ENCODE measurements around the gene NFE2L2. TPM values are rescaled to one million over a fixed set of nuclear protein-coding genes. Genes with fewer than 3 reads are reported as not detected.

Gene NFE2L2
- total RNA-seq, 1 donor from 2014 or later = 105 TPM

GRCh38 chr2:177217247-177217843 lies 47.2 kb downstream of the NFE2L2 start:
- H3K9me3 ChIP-seq = no peaks in the 10 kb centered on the region
- DNase-seq = no peak
- H3K36me3 ChIP-seq = peaks cover 78% of the 10 kb centered on the region
- H3K4me1 ChIP-seq = peaks cover 68% of the 10 kb centered on the region
- TF ChIP-seq CTCF (IDR thresholded peaks at IDR 0.05) = no peak
- H3K27ac ChIP-seq = no peak overlapping the region
- ATAC-seq = no peak
- no peaks in the 10 kb centered on the region for H3K27me3 ChIP-seq (ENCODE audit: low read depth)
- intact Hi-C loops (cut with DNase I) = no loop called here
- no peak overlapping the region for H3K4me3 ChIP-seq

GRCh38 chr2:177212891-177213856 lies 51.4 kb downstream of the NFE2L2 start:
- Histone ChIP-seq H3K27ac (peak overlapping the region; percentile 99), H3K9me3 (no peaks in the 10 kb centered on the region), H3K27me3 (ENCODE audit: low read depth) (no peaks in the 10 kb centered on the region), H3K4me3 (peak overlapping the region; percentile 66), H3K4me1 (peaks cover 53% of the 10 kb centered on the region), H3K36me3 (peaks cover 37% of the 10 kb centered on the region)
- ATAC-seq (peak; percentile 89 to 93), DNase-seq (peak; percentile 95)
- TF ChIP-seq CTCF (IDR thresholded peaks at IDR 0.05) = no peak
- intact Hi-C loops (cut with DNase I) = no loop called here

GRCh38 chr2:177212106-177212890 lies 52.2 kb downstream of the NFE2L2 start, which contains the start of gene HNRNPA3:
Gene HNRNPA3 (plus strand): TSS chr2:177212794. CDS start chr2:177212800, 6 bp downstream.
- H3K9me3 ChIP-seq = no peaks in the 10 kb centered on the region

GRCh38 chr2:177211576-177212105 lies 52.9 kb downstream of the NFE2L2 start:
- H3K27me3 ChIP-seq (ENCODE audit: low read depth) = no peaks in the 10 kb centered on the region
- peaks cover 39% of the 10 kb centered on the region for H3K4me1 ChIP-seq
- no peaks in the 10 kb centered on the region for H3K9me3 ChIP-seq
- H3K36me3 ChIP-seq = peaks cover 21% of the 10 kb centered on the region
- H3K4me3 ChIP-seq = peak overlapping the region; percentile 66
- DNase-seq = no peak
- peak overlapping the region; percentile 99 for H3K27ac ChIP-seq
- intact Hi-C loops (cut with DNase I) = no loop called here
- ATAC-seq = no peak
- TF ChIP-seq CTCF (IDR thresholded peaks at IDR 0.05) = no peak

More at GRCh38 chr2:177212106-177212890, 52.2 kb downstream of the NFE2L2 start, which contains the start of gene HNRNPA3:
- Histone ChIP-seq H3K4me3 (peak within 1 kb of the TSS; percentile 66), H3K4me1 (peaks cover 45% of the 10 kb centered on the region), H3K27me3 (ENCODE audit: low read depth) (no peaks in the 10 kb centered on the region), H3K27ac (peak within 1 kb of the TSS; percentile 99), H3K36me3 (peaks cover 28% of the 10 kb centered on the region)
- intact Hi-C loops (cut with DNase I) = no loop called here
- DNase-seq (peak; percentile 99), ATAC-seq (peak; percentile 97 to 99)
- TF ChIP-seq CTCF (IDR thresholded peaks at IDR 0.05) = peak; percentile 26

- no peak for ATAC-seq
These were observed 53.4 kb downstream of the NFE2L2 start for GRCh38 chr2:177211169-177211568.

More at GRCh38 chr2:177211169-177211568, 53.4 kb downstream of the NFE2L2 start:
- Histone ChIP-seq H3K4me3 (peak overlapping the region; percentile 66), H3K27ac (peak overlapping the region; percentile 99), H3K4me1 (peaks cover 35% of the 10 kb centered on the region), H3K27me3 (ENCODE audit: low read depth) (no peaks in the 10 kb centered on the region), H3K36me3 (peaks cover 17% of the 10 kb centered on the region), H3K9me3 (no peaks in the 10 kb centered on the region)
- intact Hi-C loops (cut with DNase I) = no loop called here
- no peak for TF ChIP-seq CTCF (IDR thresholded peaks at IDR 0.05)
- DNase-seq = no peak
